A549 (cell line): ENCODE measurements around the gene TSHZ2.

Source experiments
- NPAS2 ChIP-seq: fragments of 250-450 bp; sonication (Bioruptor Pico); IDR thresholded peaks from 2 replicates; pipeline ENCODE4 v1.8.0; 2022; ENCODE audit warnings: mild to moderate bottlenecking, moderate library complexity, borderline replicate concordance
- TF ChIP-seq, protein P1 (sequence below): fragments of >200 bp; sonication (Bioruptor Twin); formaldehyde crosslinking; IDR thresholded peaks from 3 replicates; pipeline ENCODE4 v1.5.1; 2016

DNA sequence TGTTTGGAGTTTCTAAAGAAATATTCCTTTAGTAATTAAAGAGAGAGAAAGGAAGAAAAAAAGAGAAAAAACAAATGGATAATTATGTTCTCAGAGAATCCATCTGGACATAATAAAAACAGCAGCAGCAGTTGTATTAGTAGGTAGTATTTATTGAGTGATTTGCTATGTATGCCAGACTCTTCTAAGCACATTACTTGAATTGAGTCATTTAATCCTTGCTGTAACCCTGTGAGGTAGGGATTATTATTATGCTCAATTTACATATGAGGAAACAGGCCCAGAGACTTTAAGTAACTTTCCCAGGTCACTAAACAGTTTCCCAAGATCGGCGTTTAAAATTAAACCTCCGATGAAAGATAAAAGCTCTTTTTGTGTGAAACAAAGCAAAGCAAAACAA lies 238.8 kb downstream of the TSHZ2 start:
- TF ChIP-seq, protein P1, sequence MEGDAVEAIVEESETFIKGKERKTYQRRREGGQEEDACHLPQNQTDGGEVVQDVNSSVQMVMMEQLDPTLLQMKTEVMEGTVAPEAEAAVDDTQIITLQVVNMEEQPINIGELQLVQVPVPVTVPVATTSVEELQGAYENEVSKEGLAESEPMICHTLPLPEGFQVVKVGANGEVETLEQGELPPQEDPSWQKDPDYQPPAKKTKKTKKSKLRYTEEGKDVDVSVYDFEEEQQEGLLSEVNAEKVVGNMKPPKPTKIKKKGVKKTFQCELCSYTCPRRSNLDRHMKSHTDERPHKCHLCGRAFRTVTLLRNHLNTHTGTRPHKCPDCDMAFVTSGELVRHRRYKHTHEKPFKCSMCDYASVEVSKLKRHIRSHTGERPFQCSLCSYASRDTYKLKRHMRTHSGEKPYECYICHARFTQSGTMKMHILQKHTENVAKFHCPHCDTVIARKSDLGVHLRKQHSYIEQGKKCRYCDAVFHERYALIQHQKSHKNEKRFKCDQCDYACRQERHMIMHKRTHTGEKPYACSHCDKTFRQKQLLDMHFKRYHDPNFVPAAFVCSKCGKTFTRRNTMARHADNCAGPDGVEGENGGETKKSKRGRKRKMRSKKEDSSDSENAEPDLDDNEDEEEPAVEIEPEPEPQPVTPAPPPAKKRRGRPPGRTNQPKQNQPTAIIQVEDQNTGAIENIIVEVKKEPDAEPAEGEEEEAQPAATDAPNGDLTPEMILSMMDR = no peak
- no peak for TF ChIP-seq NPAS2 (CRISPR knock-in tag)
